Stimulated activated CD4-positive, alpha-beta T cell treated with anti-CD3 and anti-CD28 coated beads, Interleukin-4, amount 100 ng/mL, for 48 hours (primary cell): ENCODE results near the gene XPNPEP1.
"Not testable (repeated sequence)": the region's sequence is repeated elsewhere in the genome, so short reads cannot be mapped to it uniquely, and the experiment has no call there.

Source experiments
- DNase-seq, 2 donors: peaks; one replicate each; pipeline ENCODE4 v3.0.0-alpha.2; 2020; ENCODE audit warnings: low read depth in 2 of 2

The XPNPEP1 gene

DNA sequence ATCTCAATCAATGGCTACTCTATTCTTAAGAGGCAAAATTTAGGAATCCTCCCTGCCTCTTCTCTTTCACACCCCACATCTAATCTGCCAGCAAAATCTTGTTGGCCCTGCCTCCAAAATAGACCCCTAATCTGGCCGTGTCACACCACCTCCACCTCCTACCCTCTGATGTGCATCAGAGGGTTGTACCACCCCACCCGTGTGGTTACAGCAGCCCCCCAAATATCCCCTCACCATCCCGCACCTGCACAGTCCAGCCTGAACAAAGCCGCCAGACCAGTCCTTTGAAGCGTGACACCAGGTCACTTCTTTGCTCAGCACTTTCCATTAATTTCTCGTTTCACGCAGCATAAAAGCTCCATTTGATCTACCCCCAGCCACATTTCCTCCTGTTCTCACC is 776 bp upstream of the XPNPEP1 start:
- no peak for DNase-seq

DNA sequence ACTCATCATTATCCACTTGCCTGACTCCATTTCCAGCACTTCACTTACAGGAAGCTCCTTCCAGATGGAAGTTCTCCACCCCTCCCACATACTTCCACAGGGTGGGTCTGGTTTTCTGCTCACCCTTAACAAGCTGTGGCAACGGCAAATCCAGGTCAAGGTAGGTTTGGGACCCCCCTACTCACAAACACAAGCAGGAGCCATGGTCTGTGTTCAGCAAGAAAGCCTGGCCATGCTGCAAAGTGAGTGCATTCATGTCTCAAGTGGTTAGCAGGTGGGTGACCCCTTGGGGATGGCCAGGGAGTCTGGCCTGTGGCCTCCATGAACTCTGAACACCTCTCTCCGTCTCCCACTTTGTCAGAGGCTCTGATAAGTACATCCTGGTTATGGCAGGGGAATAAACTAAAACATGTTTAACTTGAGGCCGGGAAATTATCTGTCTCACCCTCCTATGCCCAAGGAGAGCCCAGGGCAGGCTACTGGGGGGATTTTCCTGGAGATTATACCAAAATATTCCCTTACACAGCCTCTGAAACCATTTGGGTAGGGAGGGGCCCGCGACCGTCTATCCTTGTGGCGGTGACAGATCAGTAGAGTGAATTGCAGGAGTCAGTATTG is 844 bp downstream of the XPNPEP1 start:
- DNase-seq, result no peak

DNA sequence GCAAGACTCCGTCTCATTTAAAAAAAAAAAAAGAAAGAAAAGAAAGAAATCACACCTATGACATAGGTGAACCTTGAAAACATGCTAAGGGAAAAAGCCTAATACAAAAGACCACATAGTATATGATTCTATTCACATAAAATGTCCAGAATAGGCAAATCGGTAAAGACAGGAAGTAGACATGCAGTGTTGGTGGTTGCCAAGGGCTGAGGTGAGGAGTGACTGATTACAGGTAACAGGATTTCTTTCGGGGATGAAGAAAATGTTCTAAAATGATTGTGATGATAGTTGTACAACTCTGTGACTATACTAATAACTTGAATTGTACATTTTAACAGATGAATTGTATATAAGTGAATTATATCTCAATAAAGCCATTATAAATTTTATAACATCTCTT is 3.3 kb downstream of the XPNPEP1 start:
- DNase-seq, result no peak

DNA sequence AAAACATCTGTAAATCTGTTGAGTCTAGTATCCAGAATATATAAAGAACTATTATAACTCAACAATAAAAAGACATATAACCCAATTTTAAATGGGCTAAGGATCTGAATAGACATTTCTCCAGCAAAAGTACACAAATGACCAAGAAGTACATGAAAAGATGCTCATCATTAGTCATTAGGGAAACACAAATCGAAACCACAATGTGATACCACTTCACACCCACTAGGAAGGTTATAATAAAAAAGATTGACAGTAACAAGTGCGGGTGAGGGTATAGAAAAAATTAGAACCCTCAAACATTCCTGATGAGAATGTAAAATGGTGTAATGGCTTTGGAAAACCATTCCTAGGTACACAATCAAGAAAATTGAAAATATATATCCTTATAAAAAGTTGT is 4.1 kb downstream of the XPNPEP1 start:
- no peak for DNase-seq

DNA sequence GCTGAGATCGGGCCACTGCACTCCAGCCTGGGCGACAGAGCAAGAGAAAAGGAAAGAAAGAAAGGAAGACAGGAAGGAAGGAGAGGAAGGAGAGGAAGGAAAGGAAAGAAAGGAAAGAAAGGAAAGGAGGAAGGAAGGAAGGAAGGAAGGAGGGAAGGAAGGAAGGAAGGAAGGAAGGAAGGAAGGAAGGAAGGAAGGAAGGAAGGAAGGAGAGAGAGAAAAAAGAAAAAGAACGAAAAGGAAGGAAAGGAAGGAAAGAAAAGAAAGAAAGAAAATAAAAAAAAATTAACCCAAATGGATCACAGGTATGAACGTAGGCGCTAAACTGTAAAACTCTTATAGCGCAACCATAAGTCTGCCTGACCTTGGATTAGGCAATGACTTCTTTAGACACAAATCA is 4.6 kb downstream of the XPNPEP1 start:
- DNase-seq, result not testable (repeated sequence)

- no peak for DNase-seq
These were observed 7.7 kb downstream of the XPNPEP1 start for GRCh38 chr10:109915566-109915965.

- no peak for DNase-seq
These were observed 8.3 kb downstream of the XPNPEP1 start for GRCh38 chr10:109914966-109915365.

DNA sequence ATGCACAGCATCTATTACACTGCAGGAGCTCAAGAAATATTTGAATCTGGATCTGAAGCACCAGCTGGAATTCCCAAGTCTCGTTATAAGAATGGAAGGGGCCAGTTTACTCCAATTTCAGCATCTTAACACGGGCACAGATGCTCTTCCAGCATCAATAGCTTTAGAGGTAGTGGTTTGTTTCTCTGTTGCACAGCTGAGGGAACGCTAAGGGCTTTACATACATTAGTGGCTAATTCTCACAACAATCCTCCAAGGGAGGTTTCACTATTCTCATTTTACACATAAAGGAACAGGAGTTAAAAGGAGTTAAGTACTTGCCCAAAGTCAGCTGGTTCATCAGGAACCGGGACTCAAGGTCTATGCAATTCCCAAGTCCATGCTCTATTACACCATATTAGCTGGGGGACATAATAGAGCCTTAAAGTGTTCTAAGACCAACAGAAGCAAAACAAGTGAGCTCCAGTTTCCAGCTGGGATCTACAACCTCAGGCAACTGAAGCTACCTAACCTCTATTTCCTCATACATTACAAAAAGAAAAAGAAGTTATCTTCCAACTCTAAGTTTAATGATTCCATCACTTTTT is 9.9 kb downstream of the XPNPEP1 start:
- no peak for DNase-seq

DNA sequence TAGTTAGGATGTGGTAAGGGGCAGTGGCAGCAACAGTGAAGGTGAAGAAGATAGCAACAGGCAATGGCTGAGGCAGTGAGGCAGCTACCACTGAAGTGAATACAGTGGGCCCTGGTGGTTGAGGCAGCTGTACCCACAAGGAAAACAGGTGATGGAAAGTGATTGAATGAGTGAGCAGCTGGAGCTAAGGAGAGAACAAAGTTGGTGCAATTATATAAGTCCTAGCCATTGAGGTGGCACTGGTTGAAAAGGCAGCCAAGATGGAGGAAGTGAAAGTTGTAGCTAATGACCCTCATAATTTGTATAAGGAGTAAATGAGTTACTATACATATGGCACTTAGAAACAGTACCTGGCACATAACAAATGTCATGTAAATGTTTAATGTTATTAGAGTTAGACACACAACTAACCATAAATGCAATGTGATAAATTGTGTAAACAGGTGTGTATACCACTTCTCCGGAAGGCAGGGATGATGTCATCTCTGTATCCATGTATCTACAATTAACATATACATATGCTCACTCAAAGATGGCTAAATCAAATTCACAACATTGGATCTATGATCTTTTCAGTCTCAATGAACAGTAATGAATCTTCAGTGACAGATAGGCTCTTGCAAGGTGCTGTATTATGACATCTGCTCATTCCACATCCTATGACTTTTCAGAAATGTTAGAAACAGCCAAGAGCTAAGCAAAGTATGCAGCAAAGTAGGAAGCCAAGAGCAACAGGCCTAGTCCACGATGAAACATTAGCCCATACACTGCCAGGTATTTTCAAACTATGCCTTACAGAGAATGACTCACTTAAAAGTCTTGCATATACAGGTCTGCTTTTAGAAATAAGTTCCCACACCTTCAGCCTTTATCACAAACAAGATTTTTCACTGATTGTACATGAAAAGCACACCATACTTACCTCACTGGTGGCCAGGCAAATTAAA is 10.7 kb downstream of the XPNPEP1 start:
- no peak for DNase-seq

DNA sequence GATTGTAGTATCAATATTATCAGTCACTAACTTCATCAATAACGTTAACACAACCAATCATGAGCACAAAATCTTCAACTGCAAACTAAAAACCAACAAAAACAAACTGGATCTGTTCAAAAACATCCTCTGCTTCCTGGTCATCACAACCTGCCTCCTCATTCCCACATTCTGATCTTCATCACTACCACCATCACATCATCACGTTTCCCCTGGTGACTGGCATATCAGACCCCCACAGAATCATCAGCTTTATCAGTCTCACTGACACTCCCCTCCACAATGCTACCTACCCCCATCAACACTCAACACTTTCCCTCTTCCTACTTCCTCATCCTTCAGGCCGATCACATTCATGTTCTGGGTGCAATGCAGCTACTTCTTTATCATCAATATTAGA is 11.4 kb downstream of the XPNPEP1 start:
- no peak for DNase-seq

DNA sequence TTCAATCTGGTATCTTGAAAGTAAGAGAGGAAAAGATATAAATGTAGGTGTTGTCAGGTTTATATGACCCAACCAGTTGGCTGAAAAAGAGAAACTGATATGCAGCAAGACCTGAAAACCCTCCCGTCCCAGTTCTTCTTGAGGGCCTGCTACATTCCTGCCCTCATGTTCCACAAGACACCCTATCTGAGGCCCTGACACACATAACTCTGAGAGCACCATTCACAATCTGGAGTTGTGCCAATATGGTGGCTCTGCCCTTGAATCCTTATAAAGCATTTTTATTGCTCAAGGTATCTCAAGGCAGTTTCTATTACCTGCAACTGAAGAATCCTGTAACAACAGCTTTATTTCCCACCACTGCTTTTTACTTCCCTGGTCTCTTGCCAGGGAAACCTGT is 17.0 kb downstream of the XPNPEP1 start:
- DNase-seq, result no peak

DNA sequence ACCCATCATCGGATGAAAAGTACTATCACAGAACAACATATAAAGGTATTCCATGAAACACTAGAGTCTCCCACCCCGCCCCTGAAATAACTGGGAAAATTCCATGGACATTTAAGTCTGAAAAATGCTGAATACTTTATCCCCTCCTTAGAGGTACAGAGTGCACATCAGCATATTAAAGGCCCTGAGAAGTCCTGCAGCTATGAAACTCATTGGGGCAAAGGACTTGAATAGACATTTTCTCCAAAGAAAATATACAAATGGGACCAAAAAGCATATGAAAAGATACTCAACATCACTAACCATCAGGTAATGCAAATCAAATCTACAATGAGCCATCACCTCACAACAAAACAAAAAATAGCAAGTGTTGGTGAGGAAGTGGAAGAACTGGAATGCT is 18.9 kb downstream of the XPNPEP1 start:
- DNase-seq, result no peak

- no peak for DNase-seq
These were observed 20.0 kb downstream of the XPNPEP1 start for GRCh38 chr10:109902992-109903947.

DNA sequence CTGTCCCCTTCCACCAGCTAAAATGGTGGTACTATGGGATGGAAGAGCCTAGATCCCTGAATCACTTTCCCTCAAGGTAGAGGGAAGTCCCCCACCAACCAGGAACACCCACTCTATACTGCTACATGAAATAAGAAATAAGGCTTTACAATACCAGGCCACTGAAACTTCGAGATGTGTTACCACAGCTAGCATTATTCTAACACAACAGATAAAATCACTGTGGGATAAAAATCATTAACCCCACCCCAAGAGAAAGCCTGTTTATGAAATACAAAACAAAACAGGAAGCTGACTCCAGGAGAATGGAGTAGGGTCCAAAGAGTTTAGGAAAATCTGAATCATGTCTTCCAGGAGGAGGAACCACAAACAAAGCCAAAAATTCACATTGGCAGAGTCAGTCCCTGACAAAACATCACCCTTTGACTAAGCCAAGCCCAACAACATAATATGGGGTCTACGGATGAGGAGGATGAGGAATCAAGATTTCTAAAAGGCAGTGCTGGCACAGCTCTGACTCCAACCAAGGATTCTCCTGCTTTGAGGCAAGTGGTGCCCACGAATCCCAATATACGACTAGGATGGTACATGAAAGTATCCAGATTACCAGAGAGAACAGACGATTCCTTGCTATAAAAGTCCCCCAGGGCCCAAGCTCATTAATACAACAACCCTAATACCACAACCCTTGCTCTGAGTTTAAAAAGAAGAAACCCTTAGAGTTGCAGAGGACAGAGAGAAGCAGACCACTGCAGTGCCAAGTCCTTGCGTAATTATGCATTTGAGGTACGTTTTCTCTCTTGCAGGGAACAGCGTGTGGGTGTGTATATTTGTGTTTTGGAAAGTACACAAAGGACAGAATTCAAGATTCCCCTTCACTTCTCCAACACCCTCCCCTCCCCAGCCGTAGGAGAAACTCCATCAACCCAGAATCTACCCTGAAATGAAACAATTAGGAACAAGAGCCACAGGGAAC is 23.7 kb downstream of the XPNPEP1 start:
- DNase-seq, result no peak

DNA sequence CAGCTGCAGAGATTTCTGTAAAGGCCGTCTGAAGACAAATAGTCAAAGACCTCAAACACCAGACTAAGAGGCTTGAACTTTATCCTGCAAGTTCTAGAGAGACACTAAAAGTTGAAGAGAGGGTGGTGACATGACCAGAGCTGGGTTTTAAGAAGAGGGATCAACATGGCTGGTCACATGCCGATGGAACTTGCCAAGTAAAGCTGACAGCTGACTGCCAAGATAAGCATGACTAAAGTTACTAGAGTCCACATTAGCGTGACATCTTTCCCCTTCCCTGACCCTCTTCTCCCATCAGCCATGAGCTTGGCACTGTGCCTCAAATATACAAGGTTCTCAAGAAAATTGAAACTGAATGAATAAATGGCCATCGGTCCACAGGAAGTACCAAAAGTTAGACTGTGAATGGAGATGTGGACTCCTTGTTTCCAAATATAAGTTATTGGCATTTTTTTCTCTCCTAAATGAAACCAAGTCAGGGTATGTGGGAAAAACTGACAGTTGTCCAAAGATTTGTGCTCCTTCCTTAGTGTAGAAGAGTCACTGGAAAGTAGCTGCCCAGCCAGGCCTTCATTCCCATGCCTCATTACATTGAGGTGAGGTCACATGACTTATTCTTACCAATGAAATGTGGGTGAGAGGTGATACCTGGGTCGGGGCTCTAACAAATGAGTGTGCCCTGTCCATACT is 24.5 kb downstream of the XPNPEP1 start:
- DNase-seq, result no peak

GRCh38 chr10:109898007-109898406 is 25.3 kb downstream of the XPNPEP1 start:
- DNase-seq, result no peak

GRCh38 chr10:109895848-109896247 is 27.5 kb downstream of the XPNPEP1 start:
- DNase-seq, result no peak

DNA sequence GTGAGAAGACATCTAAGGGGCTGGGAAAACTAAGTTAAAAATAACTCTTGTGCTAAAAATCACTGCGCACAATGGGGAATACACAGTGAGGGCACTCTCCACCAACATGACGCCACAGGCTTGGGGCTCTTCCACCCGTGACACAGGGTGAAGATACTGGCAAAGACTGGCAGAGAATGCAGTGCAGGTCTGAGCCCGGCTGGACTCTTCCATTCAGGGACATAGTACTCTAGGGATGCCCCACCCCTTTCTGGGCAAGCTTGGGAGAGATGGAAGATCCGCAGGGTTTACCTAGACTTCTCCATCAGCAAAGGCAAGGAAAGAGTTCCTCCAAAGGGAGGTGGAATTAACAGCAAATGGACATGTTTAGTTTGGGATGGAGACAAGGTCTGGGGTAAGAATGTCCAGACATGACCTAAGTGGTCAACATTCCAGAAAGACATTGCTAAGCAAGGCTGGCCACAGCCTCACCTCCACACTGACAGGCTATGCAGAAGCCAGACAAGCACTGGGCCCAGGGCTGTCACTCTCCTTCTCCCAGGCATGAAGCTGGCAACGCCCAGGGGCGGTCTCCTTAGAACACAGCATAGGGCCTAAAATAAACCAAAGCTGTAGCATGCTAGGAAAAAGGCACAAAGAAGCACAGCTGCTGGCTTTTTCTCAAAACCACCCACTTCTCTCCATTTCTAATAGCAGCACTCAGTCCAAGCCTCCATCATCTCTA is 28.1 kb downstream of the XPNPEP1 start:
- DNase-seq, result no peak

DNA sequence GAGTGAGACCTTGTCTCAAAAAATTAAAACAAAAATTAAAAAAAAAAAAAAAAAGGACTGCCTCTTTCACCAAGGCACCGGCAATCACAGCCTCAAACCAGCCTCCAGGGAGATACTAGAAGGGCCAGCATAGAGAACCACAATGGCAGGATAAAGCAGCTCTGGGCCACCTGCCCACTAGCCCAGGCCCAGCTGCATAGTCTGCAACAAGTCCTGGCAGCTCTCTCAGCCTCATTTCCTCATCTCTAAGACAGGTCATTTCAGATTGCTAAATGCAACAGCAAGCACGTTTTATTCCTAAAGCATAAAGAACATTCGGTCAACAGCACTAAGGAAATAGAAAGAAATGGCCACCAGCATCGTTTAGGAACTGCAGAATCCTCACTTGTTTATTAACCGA is 28.8 kb downstream of the XPNPEP1 start:
- no peak for DNase-seq
